GM18508 (cell line): ENCODE results near the gene PLA2G2D.

Experiments
- ATAC-seq: cut with Tn5 transposase; IDR thresholded peaks from one replicate; pipeline ENCODE4 v1.9.1; 2021; ENCODE audit warnings: moderate number of reproducible peaks; ENCODE audit not compliant: insufficient read depth, unreplicated experiment

PLA2G2D gene

DNA sequence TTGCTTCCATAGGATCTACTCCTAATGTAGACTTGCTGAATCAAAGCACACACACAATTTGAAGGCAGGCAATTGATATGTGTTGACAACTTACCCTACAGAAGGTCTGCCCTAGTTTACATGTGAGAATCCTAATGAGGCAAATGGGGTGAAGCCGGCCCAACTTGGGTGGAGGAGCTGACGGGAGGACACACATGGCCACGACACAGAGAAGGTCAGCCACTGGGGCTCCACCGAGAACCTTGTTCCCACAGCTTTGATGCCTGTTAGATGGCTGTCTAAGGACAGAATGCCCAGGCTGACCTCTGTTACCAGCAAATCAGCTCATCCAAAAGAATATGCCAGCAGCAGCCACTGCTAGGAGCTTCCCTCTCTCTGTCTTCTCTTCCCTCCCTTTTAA is 1.5 kb upstream of the PLA2G2D start:
- ATAC-seq: no peak

DNA sequence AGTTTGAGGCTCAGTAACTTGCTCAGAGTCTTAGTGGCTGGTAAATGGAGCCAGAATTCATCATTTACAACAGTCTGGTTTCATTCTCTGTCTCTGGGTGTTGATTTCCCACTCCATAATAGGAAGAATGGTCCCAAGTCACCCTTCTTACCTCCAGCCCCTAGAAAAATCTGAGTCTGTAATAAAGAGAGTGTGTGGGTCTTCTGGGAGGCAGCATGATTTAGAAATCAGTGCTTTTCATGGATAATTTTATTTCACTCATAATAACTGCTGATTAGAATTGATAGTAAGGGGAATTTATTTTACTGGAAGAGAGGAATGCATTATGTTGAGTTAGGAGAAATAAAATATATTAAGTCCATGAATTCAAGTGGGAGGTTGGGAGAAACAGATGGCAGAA is 2.1 kb downstream of the PLA2G2D start:
- ATAC-seq: no peak

DNA sequence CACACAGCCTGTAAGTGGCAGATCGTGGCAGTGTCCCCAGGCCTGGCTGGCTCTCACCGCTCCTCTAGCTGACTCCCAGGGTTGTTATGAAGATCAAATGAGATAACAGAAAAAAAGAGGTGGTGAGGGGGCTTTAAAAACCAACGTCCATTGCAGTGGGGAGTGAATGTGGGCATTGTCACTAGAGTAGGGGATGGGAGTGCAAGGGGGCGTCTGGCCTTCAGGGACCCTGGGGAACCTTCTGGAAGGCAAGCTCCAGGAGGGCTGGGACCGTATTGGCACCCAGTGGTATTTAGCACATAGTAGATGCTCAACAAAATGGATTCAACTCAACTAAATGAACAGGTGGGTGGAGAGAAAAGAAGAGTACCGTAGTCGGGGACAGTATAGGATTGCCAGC is 3.4 kb downstream of the PLA2G2D start:
- no peak for ATAC-seq

DNA sequence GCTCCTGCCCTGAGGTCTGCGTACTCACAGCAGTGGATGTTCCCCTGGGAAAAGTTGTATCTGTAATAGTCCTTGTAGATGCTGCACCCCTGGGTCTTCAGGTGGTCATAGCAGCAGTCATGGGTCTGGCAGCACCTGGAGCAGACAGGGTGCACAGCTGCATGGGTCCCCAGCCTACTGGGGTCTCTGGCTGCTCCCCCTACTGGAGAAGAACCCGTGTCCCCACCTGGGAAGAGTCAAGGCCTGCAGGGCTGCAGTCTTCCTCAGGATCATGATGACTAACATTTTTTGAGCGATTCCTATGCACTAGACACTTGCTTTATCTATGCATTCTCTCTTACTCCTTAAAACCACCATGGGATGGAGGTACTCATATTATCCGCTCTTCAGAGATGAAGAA is 3.9 kb downstream of the PLA2G2D start:
- ATAC-seq: no peak

DNA sequence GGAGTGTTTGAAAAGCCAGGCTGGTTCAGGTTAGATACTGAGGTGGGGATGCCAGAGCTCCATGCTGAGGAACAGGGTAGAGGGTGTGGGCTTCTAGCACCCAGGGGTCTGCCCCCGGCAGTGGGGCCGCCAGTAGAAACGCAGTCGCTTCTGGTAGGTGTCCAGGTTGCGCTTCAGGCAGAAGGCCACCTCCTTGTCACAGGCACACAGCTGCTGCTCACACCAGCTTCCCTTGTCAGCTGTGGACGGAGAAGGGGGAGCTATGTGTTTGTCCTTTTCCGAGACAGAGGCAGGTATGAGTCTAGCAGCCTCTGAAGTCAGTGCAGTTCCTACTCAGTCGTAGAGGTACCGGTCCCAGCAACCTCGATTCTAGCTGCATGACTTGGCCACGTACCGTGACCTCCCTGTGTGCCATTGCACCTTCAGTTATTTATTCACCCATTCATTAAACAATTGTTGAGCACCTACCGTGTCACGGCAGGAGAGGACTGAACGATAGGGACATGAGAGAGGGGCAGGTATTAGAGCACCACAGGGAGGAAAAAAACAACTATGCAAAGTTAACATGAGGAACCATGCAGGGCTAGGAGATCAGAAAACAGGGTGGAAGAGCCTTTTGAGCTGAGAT is 5.2 kb downstream of the PLA2G2D start:
- ATAC-seq: no peak

DNA sequence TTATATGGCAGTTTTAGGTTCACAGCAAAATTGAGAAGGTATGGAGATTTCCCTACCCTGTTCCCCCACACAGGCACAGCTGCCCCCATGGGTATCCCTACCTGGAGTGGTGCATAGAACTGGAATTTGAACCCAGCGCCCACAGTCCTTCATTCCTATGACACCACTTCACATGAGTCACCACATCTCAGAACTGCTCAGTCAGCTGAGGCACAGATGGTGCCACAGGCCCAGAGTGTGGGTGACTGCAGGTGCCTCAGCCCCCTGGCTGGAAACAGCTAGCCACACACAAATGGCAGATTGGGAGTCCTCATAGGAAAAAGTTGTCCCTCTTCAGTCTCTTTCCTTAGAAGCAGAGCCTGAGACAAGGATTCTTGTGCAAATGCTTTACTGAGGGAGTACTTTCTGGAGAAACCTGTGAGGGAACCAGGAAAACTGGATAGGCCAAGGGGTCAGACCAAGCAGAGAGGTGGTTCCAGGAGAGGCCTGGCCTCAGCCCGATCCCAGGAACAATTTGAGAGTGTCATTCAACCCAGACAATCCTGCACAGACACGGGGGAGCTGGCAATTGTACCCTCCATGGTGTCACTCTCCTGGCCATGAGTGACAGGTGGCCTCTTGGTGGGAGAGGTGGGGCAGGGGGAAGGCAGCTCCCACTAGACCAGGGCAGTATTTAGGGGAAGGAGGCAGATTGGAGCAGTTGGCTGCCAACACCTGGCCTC is 6.9 kb downstream of the PLA2G2D start:
- ATAC-seq: no peak

DNA sequence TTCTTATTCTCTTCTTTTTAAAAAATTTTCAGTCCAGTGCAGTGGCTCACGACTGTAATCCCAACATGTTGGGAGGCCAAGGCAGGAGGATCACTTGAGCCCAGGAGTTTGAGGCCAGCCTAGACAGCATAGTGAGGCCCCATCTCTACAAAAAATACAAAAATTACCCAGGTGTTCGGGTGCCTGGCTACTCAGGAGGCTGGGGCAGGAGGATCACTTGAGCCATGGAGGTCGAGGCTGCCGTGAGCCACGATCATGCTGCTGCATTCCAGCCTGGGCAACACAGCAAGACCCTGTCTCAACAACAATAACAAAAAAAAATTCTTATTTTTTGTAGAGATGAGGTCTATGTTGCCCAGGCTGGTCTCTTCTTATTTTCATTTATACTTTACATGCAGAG is 7.9 kb downstream of the PLA2G2D start:
- ATAC-seq: no peak

DNA sequence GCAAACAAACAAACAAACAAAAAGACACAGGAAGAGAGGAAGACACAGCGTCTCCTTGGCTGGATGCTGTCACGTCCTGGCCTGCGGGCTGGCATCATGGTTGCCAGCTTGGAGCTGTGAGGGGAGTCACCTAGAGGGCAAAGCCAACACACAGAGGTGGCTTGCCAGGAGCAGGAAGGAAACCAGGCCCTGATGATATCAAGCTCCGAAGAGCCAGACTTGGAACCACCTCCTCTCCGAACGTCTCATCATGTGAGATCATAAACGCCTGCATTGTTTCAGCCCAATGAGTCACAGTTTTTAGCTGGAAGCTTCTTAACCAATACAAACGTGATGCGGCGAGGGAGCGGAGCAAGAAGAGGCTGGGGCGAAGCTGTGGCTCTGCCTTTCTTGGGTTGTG is 8.7 kb downstream of the PLA2G2D start:
- ATAC-seq: no peak

DNA sequence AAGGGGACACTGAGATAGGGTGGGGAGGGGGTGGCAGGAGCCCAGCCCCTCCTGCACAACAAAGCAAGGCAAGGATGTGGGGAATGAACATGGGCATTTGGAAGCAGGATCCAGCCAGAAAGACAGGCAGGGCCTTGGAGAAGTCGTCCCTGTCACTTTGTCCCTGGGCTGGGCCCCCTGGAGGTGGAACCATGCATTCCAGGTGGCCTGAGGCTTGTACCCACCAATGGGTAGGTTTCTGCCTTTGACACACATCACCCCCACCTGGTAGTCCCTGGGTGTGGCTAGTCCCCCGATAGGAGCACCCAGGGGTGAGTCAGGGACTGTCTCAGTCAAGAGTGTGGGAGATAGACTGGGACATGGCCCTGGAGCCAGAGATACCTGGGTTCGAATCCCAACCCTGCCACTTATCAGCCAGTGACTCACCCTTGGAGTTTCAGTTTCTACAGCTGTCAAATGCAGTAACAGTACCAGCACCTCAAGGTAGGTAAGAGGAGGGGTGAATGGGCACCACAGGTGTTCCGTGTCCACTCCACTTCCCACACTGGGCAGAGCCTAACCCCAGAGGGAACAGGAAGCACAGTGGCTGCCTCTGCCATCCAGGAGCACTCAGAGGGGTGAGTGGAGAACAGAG is 10.0 kb downstream of the PLA2G2D start:
- ATAC-seq: no peak

DNA sequence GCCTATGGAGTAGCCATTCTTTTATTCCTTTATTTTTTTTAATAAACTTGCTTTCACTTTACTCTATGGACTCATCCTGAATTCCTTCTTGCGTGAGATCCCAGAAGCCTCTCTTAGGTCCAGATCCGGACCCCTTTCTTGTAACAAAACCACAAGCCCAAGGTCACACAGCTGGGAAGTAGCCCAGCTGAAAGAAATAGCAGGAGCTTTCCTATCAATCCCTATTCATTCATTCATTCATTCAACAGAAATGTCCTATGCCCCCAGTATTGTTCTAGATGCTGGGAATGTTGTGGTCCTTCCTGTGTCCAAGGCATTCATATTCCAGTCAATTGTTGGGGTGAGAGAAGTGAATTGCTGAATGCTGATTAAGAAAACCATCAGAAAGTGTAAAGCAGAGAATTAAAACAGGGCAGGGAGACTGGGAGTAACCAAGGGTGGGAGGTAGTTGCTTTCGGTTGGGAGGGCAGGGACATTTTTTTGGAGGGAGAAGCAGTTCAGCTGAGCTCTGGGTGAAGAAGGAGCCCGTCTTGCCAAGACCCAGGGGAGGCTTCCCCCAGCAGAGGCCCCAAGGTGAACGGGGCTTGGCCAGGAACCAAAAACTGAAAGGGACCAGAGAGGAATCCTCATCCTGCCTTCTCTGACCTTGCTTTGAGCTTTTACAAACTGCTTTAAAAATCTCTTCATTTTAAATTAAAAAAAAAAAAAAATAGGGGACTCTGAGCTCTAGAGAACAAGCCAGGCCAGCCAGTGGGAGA is 10.8 kb downstream of the PLA2G2D start:
- no peak for ATAC-seq

DNA sequence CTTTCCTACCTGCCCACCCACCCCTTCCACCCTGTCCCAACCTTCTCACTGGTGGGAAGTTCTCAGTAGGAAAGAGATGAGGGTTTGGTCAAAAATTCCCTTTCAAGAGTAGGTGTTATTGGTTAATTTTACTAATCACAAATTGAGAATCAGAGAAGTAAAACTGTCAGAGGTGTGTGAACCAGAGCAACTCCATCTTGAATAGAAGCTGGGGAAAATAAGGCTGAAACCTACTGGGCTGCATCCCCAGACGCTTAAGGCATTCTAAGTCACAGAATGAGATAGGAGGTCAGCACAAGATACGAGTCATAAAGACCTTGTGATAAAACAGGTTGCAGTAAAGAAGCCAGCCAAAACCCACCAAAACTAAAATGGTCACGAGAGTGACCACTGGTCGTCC is 11.5 kb downstream of the PLA2G2D start:
- ATAC-seq: no peak

DNA sequence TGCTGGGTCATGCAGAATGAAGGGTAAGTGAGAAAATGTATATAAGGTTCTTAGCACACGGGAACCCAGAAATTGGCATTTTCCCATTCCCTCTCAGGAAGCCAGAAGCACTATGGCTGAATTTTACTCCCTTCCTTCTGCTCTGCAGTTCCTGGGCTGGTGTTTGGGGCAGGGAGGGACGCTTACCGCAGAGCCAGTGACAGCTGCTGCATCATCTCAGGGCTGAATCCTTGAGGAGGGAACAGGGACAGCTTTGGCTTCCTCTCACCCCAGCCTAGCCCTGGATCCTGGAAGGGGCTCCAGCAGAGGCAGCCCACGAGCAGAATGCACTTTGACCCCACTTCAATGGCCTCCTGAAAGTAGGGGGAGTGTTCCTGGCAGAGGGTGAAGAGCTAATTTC is 12.0 kb downstream of the PLA2G2D start:
- no peak for ATAC-seq

DNA sequence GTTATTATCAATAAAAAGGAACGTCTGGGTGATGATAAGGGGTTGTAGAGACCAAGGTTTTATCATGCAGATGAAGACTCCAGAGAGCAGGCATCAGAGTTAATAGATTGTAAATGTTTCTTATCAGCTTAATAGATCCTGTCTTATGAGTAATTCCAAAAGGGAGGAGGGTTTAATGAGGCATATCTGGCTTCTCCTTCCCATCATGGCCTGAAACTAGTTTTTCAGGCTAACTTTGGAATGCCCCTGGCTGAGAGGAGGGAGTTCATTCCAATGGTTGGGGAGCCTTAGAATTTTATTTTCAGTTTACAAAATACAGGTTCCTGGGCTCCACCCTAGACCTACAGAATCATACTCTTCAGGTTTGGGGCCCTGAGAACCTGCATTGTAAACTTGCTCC is 13.5 kb downstream of the PLA2G2D start:
- ATAC-seq: no peak

DNA sequence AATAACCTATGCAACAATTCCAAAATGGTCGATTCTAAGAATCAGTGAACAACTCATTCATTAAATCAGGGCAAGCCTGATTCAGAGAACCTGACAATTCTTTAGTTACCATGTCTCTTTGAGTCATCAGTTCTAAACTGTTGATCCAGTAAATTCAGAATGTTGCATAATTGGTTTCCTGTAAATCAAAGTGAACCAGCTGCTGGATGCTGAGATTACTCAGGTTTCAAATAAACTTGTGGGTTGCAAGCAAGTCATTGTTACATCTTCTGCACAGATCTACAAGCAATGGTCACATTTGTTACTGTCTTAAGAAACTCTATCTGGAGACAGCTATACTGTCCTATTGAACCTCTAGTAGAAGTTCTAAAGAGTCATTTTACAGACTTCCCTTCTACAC is 16.5 kb downstream of the PLA2G2D start:
- ATAC-seq: no peak

DNA sequence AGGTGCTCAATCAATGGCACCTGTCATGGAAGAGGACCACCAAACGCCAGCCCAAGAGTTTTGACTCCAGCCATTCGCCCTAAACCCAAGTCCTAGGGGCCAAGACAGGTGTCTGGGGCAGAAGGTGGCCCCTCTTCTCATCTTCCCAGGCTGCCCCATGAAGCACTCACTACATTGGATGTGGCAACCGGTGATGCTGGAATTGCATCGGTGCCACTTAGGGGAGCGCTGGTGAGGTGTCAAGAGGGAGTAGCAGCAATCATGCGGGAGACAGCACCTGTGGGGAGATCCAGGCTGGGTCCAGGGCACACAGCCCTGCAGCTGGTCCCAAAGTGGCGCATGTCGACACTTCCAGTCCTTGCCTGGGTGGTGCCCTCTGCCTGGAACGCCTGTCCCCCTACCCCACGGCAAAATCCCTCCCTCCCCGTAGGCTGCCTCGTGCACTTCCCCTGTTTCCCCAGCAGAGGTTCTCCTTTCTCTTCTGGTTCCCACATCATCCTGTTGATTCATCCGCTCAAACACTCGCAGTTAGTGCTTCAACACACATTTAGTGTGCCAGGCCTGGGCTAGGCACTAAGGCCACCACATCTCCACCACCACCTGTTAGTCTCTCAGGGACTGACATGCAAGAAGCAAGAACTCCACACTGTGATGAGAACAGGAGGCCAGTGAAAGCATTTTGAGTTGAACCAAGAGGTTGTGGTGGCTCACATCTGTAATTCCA is 18.5 kb downstream of the PLA2G2D start:
- no peak for ATAC-seq

DNA sequence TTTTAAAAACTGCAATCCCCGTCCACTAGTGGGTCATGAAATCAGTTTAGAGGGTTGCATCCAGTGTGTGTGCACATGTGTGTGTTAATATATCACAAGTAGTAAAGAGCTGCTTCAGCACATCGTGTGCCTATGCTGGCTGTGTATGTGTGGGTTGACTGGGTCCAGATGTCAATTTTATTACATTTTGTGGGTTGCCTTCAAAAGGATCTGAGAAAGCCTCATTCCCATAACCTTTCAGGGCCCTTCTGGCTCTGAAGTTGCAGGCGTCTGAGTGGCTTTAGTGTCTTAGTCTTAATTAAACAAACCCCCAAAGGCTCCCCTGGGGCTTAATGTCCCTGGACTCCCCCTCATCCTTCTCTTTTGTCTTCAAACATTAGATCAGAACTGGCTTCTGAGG is 19.8 kb downstream of the PLA2G2D start:
- no peak for ATAC-seq

DNA sequence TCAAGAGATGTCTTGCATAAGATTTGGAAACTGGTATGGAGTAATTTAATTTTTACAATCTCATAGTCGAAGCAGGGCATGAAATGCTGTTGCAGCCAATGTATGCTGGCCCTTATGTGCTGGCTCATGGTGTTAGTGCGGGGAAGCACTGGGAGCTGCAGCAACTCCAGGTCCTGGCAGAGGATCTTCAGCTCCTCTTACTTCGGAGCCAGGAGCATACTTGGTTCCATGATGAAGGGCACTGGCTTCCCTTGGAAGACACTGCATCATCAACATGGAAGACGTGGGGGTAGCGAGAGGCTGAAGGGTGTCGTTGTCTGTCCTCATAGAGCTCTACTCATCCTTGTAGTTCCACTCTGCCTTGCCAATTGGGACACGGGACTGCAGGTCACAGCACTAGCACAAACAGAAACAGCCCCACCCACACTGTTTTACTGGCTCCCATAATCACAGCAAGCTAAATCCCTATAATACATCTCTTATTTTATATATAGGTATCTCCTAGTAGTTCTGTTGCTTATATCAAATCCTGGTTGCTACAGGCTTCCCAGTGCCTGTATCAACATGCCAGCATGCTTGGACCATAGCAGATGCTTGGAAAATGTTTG is 22.4 kb downstream of the PLA2G2D start:
- ATAC-seq: no peak

DNA sequence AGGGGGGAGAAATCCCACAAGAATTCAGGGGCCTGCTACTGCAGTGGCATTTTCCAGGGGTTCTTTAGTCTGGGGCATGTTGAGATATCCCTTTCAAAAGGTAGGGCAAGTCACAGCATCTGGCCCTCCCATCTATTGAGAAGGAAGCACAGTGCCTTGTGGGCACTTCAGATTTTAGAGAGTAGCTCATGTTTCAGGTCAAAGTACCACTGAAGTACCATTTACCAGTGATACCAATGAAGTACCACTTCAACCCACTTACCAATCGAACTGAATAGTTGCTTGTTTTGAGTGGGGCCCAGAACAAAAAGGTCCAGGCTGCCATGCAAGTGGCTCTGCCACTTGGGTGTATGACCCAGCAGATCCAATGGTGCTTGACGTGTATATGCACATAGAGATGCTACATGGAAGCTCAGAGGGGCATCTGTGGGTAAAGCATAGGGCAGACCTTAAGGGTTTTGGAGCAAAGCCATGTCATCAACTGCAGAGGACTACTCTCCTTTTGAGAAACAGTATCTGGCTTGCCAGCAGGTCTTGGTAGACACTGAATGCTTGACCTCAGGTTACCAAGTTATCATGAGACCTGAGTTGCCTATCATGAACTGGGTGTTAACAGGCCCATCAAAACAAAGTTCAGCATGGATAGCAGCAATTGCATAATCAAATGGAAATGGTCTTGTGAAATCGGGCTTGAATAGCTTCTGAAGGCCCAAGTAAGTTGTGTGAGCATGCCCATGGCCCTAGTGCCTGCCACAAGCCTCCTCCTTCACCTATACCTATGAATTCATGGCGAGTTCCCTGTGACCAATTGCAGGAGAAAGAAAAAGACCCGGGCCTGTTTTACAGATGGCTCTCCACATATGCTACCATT is 23.5 kb downstream of the PLA2G2D start:
- ATAC-seq: no peak

DNA sequence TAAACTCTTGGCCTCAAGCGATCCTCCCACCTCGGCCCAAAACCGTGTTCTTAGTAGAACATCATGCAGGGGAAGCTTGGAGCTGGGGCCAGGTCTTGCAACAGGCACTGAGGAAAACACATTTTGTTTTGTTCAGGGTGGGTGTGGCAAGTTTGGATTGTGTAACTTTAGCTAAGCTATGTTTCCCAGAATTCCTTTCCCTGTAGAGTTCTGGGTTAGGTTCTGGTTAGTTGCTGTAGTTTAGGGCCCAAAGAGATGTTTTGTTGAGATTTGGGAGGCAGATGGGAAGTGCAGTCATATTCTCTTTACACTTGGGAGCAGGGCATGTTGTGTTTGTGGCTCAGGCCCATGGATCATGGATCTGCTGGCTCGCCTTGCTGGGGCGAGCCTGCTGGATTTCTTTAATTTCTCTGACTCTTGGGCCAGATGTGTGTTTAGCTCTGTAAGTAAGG is 25.4 kb downstream of the PLA2G2D start:
- ATAC-seq: no peak
